Ectodermal cell (in vitro differentiated cells): ENCODE results near the gene XRCC1.

Experiments used
- H3K27ac ChIP-seq: 2 replicates; pipeline ENCODE4 v1.7.0; 2013; ENCODE audit warnings: mild to moderate bottlenecking, low read depth, low read length; ENCODE audit not compliant: insufficient read depth, poor library complexity, severe bottlenecking
- H3K27me3 ChIP-seq: 2 replicates; pipeline ENCODE4 v1.7.0; 2013; ENCODE audit warnings: mild to moderate bottlenecking, low read length; ENCODE audit not compliant: insufficient read depth, control insufficient read depth, poor library complexity, severe bottlenecking
- H3K36me3 ChIP-seq: one replicate; pipeline ENCODE4 v1.7.0; 2013; ENCODE audit warnings: low read length; ENCODE audit not compliant: control insufficient read depth, insufficient read depth
- H3K4me1 ChIP-seq: one replicate; pipeline ENCODE4 v1.7.0; 2013; ENCODE audit warnings: low read length; ENCODE audit not compliant: control insufficient read depth, insufficient read depth
- H3K4me3 ChIP-seq: 2 replicates; pipeline ENCODE4 v1.7.0; 2013; ENCODE audit warnings: low read depth, low read length, control low read depth; ENCODE audit not compliant: insufficient read depth
- H3K9me3 ChIP-seq: 2 replicates; pipeline ENCODE4 v1.7.0; 2013; ENCODE audit warnings: mild to moderate bottlenecking, low read length, moderate library complexity; ENCODE audit not compliant: control insufficient read depth
- WGBS, 2 experiments: methylation state at CpG; one replicate each; pipeline ENCODE4 v1.1.7; 2013; ENCODE audit warnings: missing lambda C conversion rate in 2 of 2; 5-methylcytosine and 5-hydroxymethylcytosine counted together

XRCC1 gene

GRCh38 chr19:43504426-43505185 lies 70.7 kb downstream of the XRCC1 start, which contains the start of gene PHLDB3:
Gene PHLDB3 (minus strand): TSS chr19:43504746. CDS start chr19:43504118, 628 bp downstream.
- Histone ChIP-seq H3K27ac (no peak within 1 kb of the TSS), H3K27me3 (no peaks in the 10 kb centered on the region), H3K4me1 (no peaks in the 10 kb centered on the region), H3K4me3 (peak within 1 kb of the TSS; percentile 69), H3K9me3 (no peaks in the 10 kb centered on the region), H3K36me3 (peaks cover 6% of the 10 kb centered on the region)
- WGBS, 2 experiments: 4 to 5% methylated on average over 41 to 42 of the region's 42 CpGs

GRCh38 chr19:43503501-43504425 lies 71.6 kb downstream of the XRCC1 start:
- WGBS, 2 experiments: 4% methylated on average over 64 of the region's 64 CpGs
- peak overlapping the region; percentile 69 for H3K4me3 ChIP-seq
- H3K27ac ChIP-seq: no peak overlapping the region
- H3K36me3 ChIP-seq: peaks cover 6% of the 10 kb centered on the region
- H3K27me3 ChIP-seq: no peaks in the 10 kb centered on the region
- H3K9me3 ChIP-seq: no peaks in the 10 kb centered on the region
- H3K4me1 ChIP-seq: no peaks in the 10 kb centered on the region

DNA sequence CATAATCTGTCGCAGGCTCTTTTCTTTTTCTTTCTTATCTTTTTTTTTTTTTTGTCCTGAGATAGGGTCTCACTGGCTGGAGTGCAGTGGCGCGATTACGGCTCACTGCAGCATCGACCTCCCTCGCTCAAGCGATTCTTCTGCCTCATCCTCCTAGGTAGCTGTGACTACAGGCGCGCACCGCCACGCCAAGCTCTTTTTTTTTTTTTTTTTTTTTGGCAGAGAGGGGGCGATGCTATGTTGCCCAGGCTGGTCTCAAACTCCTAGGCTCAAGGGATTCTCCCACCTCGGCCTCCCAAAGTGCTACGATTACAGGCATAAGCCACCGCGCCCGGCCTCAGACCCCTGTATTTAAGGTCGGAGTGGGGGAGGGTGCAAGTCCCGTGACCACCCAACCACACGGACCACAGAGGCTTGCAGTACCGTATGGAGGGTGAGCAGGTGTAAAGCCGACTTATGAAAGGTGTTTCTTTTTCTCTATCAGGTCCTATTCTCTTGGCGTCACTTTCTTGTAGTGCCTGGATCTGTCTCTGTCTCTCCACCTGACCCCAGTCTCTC lies 72.8 kb downstream of the XRCC1 start:
- no peaks in the 10 kb centered on the region for H3K9me3 ChIP-seq
- H3K4me1 ChIP-seq: no peaks in the 10 kb centered on the region
- no peak overlapping the region for H3K27ac ChIP-seq
- H3K27me3 ChIP-seq: no peaks in the 10 kb centered on the region
- H3K4me3 ChIP-seq: no peak overlapping the region
- peaks cover 6% of the 10 kb centered on the region for H3K36me3 ChIP-seq
- WGBS, 2 experiments: 91 to 95% methylated on average over 23 of the region's 23 CpGs

DNA sequence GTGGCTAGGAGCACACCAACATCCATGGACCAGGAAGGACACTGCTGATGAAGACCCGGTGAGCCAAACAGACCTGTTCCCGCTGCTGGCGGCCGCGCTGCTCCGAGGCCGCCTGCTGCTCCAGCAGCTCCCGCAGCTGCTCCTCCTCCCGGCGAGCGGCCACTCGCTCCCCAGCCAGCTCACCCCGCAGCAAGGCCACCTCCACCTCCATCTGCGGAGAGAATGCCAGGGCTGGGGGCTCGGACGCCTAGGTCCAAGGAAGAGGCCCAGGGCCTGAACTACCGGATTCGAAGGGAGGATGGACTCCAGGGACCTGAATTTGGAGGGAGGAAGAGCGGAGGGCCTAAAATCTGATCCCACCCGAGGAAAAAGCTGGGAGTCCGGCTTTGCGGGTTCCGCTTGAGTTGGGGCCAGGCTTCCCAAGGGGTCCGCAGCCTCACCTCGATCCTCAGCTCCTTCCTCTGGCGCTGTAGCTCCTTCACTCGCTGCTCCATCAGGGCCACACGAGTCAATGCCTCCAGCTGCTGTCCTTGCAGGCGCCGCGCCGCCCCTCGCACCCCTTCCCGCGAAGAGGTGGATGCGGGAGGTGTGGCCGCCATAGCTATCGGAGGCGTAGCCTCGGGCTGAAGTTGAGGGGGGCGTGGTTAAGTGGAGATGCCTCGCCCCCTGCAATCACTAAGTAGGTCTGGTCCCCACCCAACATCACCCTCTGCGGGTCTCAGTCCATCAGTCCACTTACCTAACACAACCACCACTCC lies 73.5 kb downstream of the XRCC1 start:
- Histone ChIP-seq H3K4me3 (no peak overlapping the region), H3K27me3 (no peaks in the 10 kb centered on the region), H3K27ac (no peak overlapping the region), H3K4me1 (no peaks in the 10 kb centered on the region), H3K9me3 (no peaks in the 10 kb centered on the region), H3K36me3 (peaks cover 6% of the 10 kb centered on the region)
- WGBS, 2 experiments: 86 to 92% methylated on average over 43 of the region's 43 CpGs

- H3K36me3 ChIP-seq: peaks cover 6% of the 10 kb centered on the region
- H3K9me3 ChIP-seq: no peaks in the 10 kb centered on the region
- WGBS, 2 experiments: 89 to 91% methylated on average over 3 of the region's 3 CpGs
- H3K4me3 ChIP-seq: no peak overlapping the region
- no peaks in the 10 kb centered on the region for H3K27me3 ChIP-seq
- H3K4me1 ChIP-seq: no peaks in the 10 kb centered on the region
- H3K27ac ChIP-seq: no peak overlapping the region
These were observed 76.3 kb downstream of the XRCC1 start for GRCh38 chr19:43499042-43499441.

GRCh38 chr19:43498233-43498842 lies 77.0 kb downstream of the XRCC1 start:
- Histone ChIP-seq H3K4me3 (no peak overlapping the region), H3K9me3 (no peaks in the 10 kb centered on the region), H3K27me3 (no peaks in the 10 kb centered on the region), H3K4me1 (no peaks in the 10 kb centered on the region), H3K27ac (no peak overlapping the region), H3K36me3 (peaks cover 6% of the 10 kb centered on the region)
- 92 to 94% methylated on average over 5 of the region's 5 CpGs for WGBS, 2 experiments

- no peaks in the 10 kb centered on the region for H3K4me1 ChIP-seq
- no peaks in the 10 kb centered on the region for H3K9me3 ChIP-seq
- H3K4me3 ChIP-seq: no peak overlapping the region
- H3K27ac ChIP-seq: no peak overlapping the region
- H3K36me3 ChIP-seq: peaks cover 5% of the 10 kb centered on the region
- no peaks in the 10 kb centered on the region for H3K27me3 ChIP-seq
- WGBS, 2 experiments: 92 to 94% methylated on average over 7 of the region's 7 CpGs
These were observed 78.4 kb downstream of the XRCC1 start for GRCh38 chr19:43496960-43497359.

DNA sequence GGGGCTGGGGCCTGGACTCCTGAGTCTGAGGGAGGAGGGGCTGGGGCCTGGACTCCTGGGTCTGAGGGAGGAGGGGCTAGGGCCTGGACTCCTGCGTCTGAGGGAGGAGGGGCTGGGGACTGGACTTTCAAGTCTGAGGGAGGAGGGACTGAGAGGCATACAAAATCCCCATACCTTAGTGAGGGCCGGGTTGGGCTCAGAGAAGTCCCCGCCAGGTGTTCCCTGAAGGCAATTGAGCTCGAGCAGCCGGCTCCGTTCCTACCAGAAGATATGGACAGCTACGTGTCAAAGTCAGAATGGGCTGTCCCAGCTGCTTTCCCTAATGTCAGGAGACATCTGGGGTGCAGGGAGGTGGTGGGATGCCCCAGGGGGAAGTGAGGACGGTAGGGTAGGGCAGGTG lies 80.2 kb downstream of the XRCC1 start:
- Histone ChIP-seq H3K4me1 (no peaks in the 10 kb centered on the region), H3K9me3 (no peaks in the 10 kb centered on the region), H3K36me3 (no peaks in the 10 kb centered on the region), H3K4me3 (no peak overlapping the region), H3K27me3 (no peaks in the 10 kb centered on the region), H3K27ac (no peak overlapping the region)
- WGBS, 2 experiments: 86 to 87% methylated on average over 8 of the region's 8 CpGs
